Mucosa of descending colon (tissue), 3 donors: Measurements from ENCODE around the gene ZNF853. TPM values are rescaled to one million over a fixed set of nuclear protein-coding genes. Genes with fewer than 3 reads are reported as not detected.
A peak's percentile ranks its signal among the peaks of the same experiment; 100 is the strongest.

ENCODE experiments used
- ATAC-seq: fragments of 200-7000 bp; cut with Tn5 transposase; one replicate; pipeline ENCODE4 v1.9.1; 2020; ENCODE audit warnings: mild to moderate bottlenecking, moderate library complexity
- DNase-seq, 3 donors: peaks; one replicate each; pipeline ENCODE4 v3.0.0-alpha.2; 2020
- H3K36me3 ChIP-seq: fragments of 200-600 bp; one replicate; pipeline ENCODE4 v1.8.0; 2021; ENCODE audit warnings: low read depth, mild to moderate bottlenecking
- H3K4me1 ChIP-seq: fragments of 200-600 bp; one replicate; pipeline ENCODE4 v1.8.0; 2021; ENCODE audit warnings: low read depth, mild to moderate bottlenecking
- H3K4me3 ChIP-seq: fragments of 200-600 bp; one replicate; pipeline ENCODE4 v1.8.0; 2021; ENCODE audit warnings: mild to moderate bottlenecking
- H3K9me3 ChIP-seq: fragments of 200-600 bp; one replicate; pipeline ENCODE4 v1.8.0; 2021; ENCODE audit warnings: mild to moderate bottlenecking
- intact Hi-C, 2 donors: fragments of 100-400 bp; cut with DNase I in 1 of 2; cut with micrococcal nuclease in 1 of 2; formaldehyde crosslinking; loops; one replicate each; pipeline versions ENCODE4 v1.11.0 to v1.11.1; 2022; cut with DNase I, micrococcal nuclease
- total RNA-seq, 3 donors: library from RNA; stranded (reverse); fragmentation: NEBNext Ultra II Directional in 2 of 3; extraction: Animal tissue kit (Norgen Biotek cat#: 25700) in 2 of 3; gene quantifications; one replicate each; pipeline versions ENCODE4 v1.2.1 to v1.2.4, GENCODE V29; 2021 to 2023
- TF ChIP-seq, protein P1 (sequence below): fragments of 200-600 bp; IDR thresholded peaks from one replicate; pipeline ENCODE4 v1.8.0; 2022; ENCODE audit warnings: antibody characterized with exemption, mild to moderate bottlenecking
- donor health status: DM: no; HTN: no; CAD: no; lungs with moderate emphysema.
- donor health status: DM: no; HTN: no; CAD: no.
- donor health status: DM: no; HTN: yes; CAD: no.

Gene ZNF853
- total RNA-seq, 3 donors from 2014 or later, result 0.84 to 19.9 (median 1.4) TPM

DNA sequence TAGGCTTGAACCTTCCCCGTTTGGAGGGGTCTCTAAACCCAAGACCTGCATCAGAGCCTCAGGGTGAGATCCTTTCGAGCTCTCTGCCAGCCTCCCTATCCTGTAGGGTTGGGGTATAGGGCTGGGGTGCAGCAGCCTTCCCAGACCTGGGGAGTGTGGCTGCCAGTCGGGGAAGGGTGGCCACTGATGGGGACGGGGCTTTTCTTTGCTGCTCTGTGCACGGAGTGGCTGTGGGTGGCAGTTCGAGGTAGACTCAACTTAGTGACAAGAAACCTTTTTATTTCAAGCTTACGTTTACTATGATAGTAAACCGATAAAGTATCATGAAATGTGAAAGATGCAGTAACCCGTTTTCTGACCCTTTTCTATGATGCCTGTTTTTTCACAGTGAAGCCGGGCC is 34.7 kb downstream of the ZNF853 start:
- DNase-seq, result peak in 2 of 3 donors; percentile 15 to 16
- TF ChIP-seq, protein P1, sequence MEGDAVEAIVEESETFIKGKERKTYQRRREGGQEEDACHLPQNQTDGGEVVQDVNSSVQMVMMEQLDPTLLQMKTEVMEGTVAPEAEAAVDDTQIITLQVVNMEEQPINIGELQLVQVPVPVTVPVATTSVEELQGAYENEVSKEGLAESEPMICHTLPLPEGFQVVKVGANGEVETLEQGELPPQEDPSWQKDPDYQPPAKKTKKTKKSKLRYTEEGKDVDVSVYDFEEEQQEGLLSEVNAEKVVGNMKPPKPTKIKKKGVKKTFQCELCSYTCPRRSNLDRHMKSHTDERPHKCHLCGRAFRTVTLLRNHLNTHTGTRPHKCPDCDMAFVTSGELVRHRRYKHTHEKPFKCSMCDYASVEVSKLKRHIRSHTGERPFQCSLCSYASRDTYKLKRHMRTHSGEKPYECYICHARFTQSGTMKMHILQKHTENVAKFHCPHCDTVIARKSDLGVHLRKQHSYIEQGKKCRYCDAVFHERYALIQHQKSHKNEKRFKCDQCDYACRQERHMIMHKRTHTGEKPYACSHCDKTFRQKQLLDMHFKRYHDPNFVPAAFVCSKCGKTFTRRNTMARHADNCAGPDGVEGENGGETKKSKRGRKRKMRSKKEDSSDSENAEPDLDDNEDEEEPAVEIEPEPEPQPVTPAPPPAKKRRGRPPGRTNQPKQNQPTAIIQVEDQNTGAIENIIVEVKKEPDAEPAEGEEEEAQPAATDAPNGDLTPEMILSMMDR, result no peak
- no peaks in the 10 kb centered on the region for H3K4me1 ChIP-seq
- intact Hi-C loops, result no loop called here
- H3K9me3 ChIP-seq, result peaks cover 2% of the 10 kb centered on the region
- ATAC-seq, result no peak
- H3K36me3 ChIP-seq, result peaks cover 4% of the 10 kb centered on the region
- H3K4me3 ChIP-seq, result no peak overlapping the region

DNA sequence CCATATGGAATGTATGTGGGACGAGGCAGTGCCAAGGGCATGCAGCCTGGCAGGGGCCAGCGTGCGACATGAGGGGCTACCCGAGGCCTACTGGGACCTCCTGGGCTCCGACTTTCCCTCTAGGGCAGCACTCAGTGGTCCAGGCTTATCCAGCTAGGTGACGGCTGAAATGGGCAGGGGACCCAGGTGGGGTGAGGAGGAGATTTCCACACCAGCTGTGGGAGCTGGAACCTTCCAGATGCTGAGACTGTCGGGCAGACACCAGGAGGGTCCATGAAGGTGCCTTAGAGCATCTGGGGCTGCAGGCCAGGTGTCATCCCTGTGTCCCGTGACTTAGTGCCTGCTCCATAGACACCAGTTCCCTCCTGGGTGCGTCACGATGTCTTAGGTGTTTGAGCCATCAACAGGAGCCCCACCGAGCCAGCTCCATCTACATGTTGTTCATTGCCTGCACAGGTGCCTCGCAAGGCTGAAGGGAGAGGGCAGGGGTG is 35.2 kb downstream of the ZNF853 start:
- ATAC-seq (no peak), DNase-seq (peak in 1 of 3 donors; percentile 18)
- no peaks in the 10 kb centered on the region for H3K4me1 ChIP-seq
- intact Hi-C loops, result no loop called here
- H3K4me3 ChIP-seq, result no peak overlapping the region
- TF ChIP-seq, protein P1, result no peak
- peaks cover 2% of the 10 kb centered on the region for H3K9me3 ChIP-seq
- H3K36me3 ChIP-seq, result peaks cover 4% of the 10 kb centered on the region

DNA sequence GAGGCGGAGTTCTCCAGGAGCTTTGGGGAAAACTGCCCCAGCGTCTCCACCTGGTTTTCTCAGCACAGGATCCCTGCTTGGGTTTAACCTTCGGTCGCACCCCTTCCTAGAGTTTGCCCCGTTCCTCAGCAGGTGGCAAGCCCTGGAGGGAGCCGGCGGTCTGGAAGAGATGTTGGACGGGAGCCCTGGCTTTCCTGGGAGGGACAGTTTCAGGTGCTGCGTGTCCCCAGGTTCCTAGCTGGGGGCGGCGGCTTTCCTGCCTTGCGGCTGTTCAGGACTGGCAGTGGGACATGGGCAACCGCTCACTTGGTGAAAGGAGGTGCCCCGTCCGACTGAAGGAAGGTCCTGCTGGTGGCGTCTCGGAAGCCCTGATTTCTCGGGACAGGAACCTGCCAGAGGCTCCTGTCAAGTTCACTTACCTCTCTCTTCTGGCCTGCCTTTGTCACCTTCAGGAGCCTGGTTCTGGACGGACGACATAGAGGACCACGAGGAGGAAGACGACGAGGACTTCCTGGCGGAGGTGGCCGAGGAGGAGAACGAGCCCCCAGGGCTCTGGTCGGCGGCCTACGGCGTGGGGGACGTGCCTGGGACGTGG is 36.5 kb downstream of the ZNF853 start:
- TF ChIP-seq, protein P1, result no peak
- Histone ChIP-seq H3K36me3 (peaks cover 4% of the 10 kb centered on the region), H3K4me3 (no peak overlapping the region), H3K9me3 (peaks cover 2% of the 10 kb centered on the region), H3K4me1 (no peaks in the 10 kb centered on the region)
- intact Hi-C loops, result no loop called here
- ATAC-seq (no peak), DNase-seq (no peak)

DNA sequence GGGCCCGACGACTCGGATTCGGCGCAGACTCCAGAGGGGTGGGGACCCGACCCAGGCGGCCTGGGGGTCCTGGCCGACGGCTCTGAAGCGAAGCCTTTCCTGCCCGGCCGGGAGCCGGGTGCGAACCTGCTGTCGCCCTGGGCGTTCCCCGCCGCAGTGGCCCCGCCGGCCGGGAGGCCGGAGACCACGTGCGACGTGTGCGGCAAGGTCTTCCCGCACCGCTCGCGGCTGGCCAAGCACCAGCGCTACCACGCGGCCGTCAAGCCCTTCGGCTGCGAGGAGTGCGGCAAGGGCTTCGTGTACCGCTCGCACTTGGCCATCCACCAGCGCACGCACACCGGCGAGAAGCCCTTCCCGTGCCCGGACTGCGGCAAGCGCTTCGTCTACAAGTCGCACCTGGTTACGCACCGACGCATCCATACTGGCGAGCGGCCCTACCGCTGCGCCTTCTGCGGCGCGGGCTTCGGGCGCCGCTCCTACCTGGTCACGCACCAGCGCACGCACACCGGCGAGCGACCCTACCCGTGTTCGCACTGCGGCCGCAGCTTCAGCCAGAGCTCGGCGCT is 37.1 kb downstream of the ZNF853 start:
- H3K4me1 ChIP-seq, result no peaks in the 10 kb centered on the region
- intact Hi-C loops, result no loop called here
- DNase-seq (no peak), ATAC-seq (no peak)
- H3K4me3 ChIP-seq, result no peak overlapping the region
- TF ChIP-seq, protein P1, result no peak
- peaks cover 4% of the 10 kb centered on the region for H3K36me3 ChIP-seq
- peaks cover 2% of the 10 kb centered on the region for H3K9me3 ChIP-seq

DNA sequence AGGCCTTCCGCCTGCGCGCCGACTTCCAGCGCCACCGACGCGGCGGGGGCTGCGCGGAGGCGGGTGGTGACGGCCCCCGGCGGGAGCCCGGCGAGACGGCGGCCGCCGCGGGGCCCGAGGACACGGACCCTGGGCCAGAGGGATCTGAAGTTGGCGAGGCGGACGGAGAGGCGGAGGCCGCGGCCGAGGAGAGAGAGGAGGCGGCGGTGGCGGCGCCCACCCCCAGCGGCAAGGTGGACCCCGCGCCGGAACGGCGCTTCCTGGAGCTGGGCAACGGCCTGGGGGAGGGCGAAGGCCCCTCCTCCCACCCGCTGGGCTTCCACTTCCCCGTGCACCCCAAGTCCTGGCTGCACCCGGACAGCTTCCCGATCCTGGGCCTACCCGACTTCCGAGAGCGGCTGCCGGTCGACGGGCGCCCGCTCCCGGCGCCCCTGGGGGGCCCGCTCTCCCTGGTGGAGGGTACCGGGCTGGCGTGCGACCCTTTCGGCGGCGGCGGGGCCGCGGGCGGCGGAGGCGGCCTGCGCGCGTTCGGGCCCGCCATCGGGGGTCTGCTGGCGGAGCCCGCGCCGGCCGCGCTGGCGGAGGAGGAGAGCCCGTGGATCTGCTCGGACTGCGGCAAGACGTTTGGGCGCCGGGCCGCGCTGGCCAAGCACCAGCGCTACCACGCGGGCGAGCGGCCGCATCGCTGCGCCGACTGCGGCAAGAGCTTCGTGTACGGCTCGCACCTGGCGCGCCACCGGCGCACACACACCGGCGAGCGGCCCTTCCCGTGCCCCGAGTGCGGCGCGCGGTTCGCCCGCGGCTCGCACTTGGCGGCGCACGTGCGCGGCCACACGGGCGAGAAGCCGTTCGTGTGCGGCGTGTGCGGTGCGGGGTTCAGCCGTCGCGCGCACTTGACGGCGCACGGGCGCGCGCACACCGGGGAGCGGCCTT is 37.9 kb downstream of the ZNF853 start:
- intact Hi-C loops, result no loop called here
- H3K4me3 ChIP-seq, result no peak overlapping the region
- peaks cover 2% of the 10 kb centered on the region for H3K9me3 ChIP-seq
- TF ChIP-seq, protein P1, result no peak
- H3K36me3 ChIP-seq, result peaks cover 4% of the 10 kb centered on the region
- ATAC-seq (no peak), DNase-seq (no peak)
- H3K4me1 ChIP-seq, result no peaks in the 10 kb centered on the region
